Hepatocyte (in vitro differentiated cells): ENCODE measurements around the gene BICDL2. TPM values are rescaled to one million over a fixed set of nuclear protein-coding genes. Genes with fewer than 3 reads are reported as not detected.

ENCODE experiments used
- DNase-seq: peaks from one replicate; pipeline ENCODE4 v3.0.0-alpha.2; 2016; ENCODE audit warnings: low spot score
- H2AFZ ChIP-seq: fragments of 200-600 bp; sonication (generic); 2 replicates; pipeline ENCODE4 v1.6.0; 2016; ENCODE audit warnings: antibody characterized with exemption, mild to moderate bottlenecking
- H3K27ac ChIP-seq: fragments of 200-600 bp; sonication (generic); 2 replicates; pipeline ENCODE4 v1.5.1; 2016; ENCODE audit warnings: mild to moderate bottlenecking
- H3K27me3 ChIP-seq: fragments of 200-600 bp; sonication (generic); 2 replicates; pipeline ENCODE4 v1.6.1; 2016
- H3K36me3 ChIP-seq: fragments of 200-600 bp; sonication (generic); replicated peaks from 2 replicates; pipeline ENCODE4 v1.5.1; 2016; ENCODE audit warnings: low read depth; ENCODE audit not compliant: insufficient read depth
- H3K4me1 ChIP-seq: fragments of 200-600 bp; sonication (generic); 2 replicates; pipeline ENCODE4 v1.5.1; 2016; ENCODE audit warnings: mild to moderate bottlenecking, moderate library complexity; ENCODE audit not compliant: insufficient read depth
- H3K4me2 ChIP-seq: fragments of 200-600 bp; sonication (generic); 2 replicates; pipeline ENCODE4 v1.6.0; 2016
- H3K4me3 ChIP-seq: fragments of 200-600 bp; sonication (generic); 2 replicates; pipeline ENCODE4 v1.5.1; 2016; ENCODE audit warnings: mild to moderate bottlenecking
- H3K79me2 ChIP-seq: fragments of 200-600 bp; sonication (generic); 2 replicates; pipeline ENCODE4 v1.6.0; 2017; ENCODE audit warnings: mild to moderate bottlenecking
- H3K9me2 ChIP-seq: fragments of 200-600 bp; sonication (generic); replicated peaks from 2 replicates; pipeline ENCODE4 v1.6.0; 2017; ENCODE audit warnings: mild to moderate bottlenecking; ENCODE audit not compliant: insufficient read depth
- H3K9me3 ChIP-seq: fragments of 200-600 bp; sonication (generic); 2 replicates; pipeline ENCODE4 v1.5.1; 2016; ENCODE audit warnings: low read depth, mild to moderate bottlenecking
- H4K20me1 ChIP-seq: fragments of 200-600 bp; sonication (generic); 2 replicates; pipeline ENCODE4 v1.6.0; 2016; ENCODE audit warnings: mild to moderate bottlenecking; ENCODE audit not compliant: insufficient read depth, poor library complexity, severe bottlenecking
- CTCF ChIP-seq: fragments of 200-600 bp; sonication (generic); IDR thresholded peaks from 2 replicates; pipeline ENCODE4 v1.5.1; 2016; ENCODE audit warnings: antibody characterized with exemption, mild to moderate bottlenecking; ENCODE audit not compliant: poor library complexity
- EZH2 ChIP-seq: fragments of 200-600 bp; sonication (generic); IDR thresholded peaks from 2 replicates; pipeline ENCODE4 v1.6.1; 2016; ENCODE audit warnings: antibody characterized with exemption, mild to moderate bottlenecking, borderline replicate concordance
- EZH2phosphoT487 ChIP-seq: fragments of 200-600 bp; sonication (generic); IDR thresholded peaks from one replicate; pipeline ENCODE4 v1.6.1; 2018; ENCODE audit warnings: antibody characterized with exemption, mild to moderate bottlenecking, low read depth, moderate library complexity; ENCODE audit not compliant: unreplicated experiment, severe bottlenecking
- WGBS: methylation state at CpG from one replicate; pipeline ENCODE4 v1.1.6; 2016; ENCODE audit warnings: low lambda C conversion rate; ENCODE audit errors: missing lambda C conversion rate; 5-methylcytosine and 5-hydroxymethylcytosine counted together
- polyA plus RNA-seq: library from polyadenylated mRNA; unstranded; fragments of >200 nt; fragmentation: Nextera tagmentation; extraction: Ambion mirVana; gene quantifications from 2 replicates; pipeline ENCODE4 v1.2.1, GENCODE V29; 2016
- total RNA-seq: library from RNA; depleted of rRNA; stranded (reverse); fragments of >200 nt; gene quantifications from 2 replicates; pipeline ENCODE4 v1.2.3, GENCODE V29; 2014

BICDL2 gene
- total and polyA plus RNA-seq, 2 experiments from 2014 or later = 12.3 to 12.8 TPM

DNA sequence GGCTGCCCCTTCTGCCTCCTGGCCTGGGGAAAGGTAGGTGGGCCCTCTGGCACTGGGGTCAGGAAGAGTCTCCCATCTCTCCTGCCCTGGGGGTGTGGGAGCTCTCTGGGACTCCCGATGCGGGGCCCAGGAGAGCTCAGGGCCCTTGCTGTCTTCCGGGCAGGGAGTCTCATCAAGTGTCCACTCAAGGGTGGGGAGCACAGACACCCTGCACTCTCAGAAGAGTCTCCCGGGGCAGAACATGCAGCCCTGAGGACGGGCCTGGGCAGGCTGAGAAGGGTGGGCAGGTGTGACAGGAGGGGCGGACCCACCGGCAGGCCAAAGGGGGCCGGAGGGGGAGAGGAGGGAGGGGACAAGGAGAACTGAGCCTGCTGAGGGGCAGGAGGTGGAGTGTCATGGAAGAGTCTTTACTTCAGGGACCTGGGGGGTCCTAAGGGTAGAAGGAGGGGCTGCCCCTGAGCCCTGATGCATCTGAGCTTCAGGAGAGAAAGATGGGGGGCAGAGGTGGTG lies 48.1 kb downstream of the BICDL2 start:
- no peaks in the 10 kb centered on the region for H3K27me3 ChIP-seq
- no peaks in the 10 kb centered on the region for H3K9me3 ChIP-seq
- peaks cover 6% of the 10 kb centered on the region for H3K4me1 ChIP-seq
- no peaks in the 10 kb centered on the region for H3K9me2 ChIP-seq
- TF ChIP-seq EZH2 (no peak), CTCF (no peak)
- H3K36me3 ChIP-seq = no peaks in the 10 kb centered on the region
- H4K20me1 ChIP-seq = no peaks in the 10 kb centered on the region
- H3K4me2 ChIP-seq = no peak overlapping the region
- no peak overlapping the region for H3K27ac ChIP-seq
- DNase-seq = no peak
- no peak overlapping the region for H3K4me3 ChIP-seq
- H3K79me2 ChIP-seq = no peaks in the 10 kb centered on the region
- 52% methylated on average over 7 of the region's 8 CpGs for WGBS
- H2AFZ ChIP-seq = no peak overlapping the region

- WGBS = 63% methylated on average over 8 of the region's 8 CpGs
- Histone ChIP-seq H3K9me2 (no peaks in the 10 kb centered on the region), H4K20me1 (no peaks in the 10 kb centered on the region), H3K4me3 (no peak overlapping the region), H3K36me3 (no peaks in the 10 kb centered on the region), H2AFZ (no peak overlapping the region), H3K9me3 (no peaks in the 10 kb centered on the region), H3K4me1 (peaks cover 6% of the 10 kb centered on the region), H3K27me3 (no peaks in the 10 kb centered on the region), H3K4me2 (no peak overlapping the region), H3K79me2 (no peaks in the 10 kb centered on the region), H3K27ac (no peak overlapping the region)
- TF ChIP-seq CTCF (no peak), EZH2 (no peak), EZH2phosphoT487 (no peak)
- no peak for DNase-seq
These were observed 48.9 kb downstream of the BICDL2 start for GRCh38 chr16:2987833-2988232.

DNA sequence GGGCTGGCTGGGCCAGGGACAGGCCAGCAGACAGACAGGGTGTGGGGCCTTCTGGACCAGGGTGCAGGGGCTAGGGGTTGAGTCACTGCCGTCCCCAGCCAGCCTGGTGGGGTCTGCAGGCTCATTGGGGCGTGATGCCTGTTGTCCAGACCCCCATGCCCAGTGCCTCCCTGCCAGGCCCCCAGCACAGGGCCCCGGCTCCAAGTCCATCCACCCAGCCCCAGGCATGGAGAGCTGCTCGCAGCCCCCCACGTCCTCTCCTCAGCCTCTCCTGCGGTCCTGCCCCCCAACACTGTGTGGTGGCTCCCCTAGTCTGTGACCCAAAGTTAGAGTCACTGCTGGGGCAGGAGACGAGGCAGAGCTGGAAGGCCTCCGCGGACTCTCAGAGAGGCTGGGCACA lies 49.5 kb downstream of the BICDL2 start:
- no peaks in the 10 kb centered on the region for H4K20me1 ChIP-seq
- no peaks in the 10 kb centered on the region for H3K9me3 ChIP-seq
- no peaks in the 10 kb centered on the region for H3K79me2 ChIP-seq
- TF ChIP-seq EZH2phosphoT487 (no peak), EZH2 (no peak), CTCF (no peak)
- no peaks in the 10 kb centered on the region for H3K36me3 ChIP-seq
- DNase-seq = no peak
- no peaks in the 10 kb centered on the region for H3K9me2 ChIP-seq
- no peak overlapping the region for H3K27ac ChIP-seq
- no peak overlapping the region for H2AFZ ChIP-seq
- H3K27me3 ChIP-seq = no peaks in the 10 kb centered on the region
- no peak overlapping the region for H3K4me3 ChIP-seq
- no peak overlapping the region for H3K4me2 ChIP-seq
- H3K4me1 ChIP-seq = peaks cover 6% of the 10 kb centered on the region
- WGBS = 81% methylated on average over 9 of the region's 9 CpGs

DNA sequence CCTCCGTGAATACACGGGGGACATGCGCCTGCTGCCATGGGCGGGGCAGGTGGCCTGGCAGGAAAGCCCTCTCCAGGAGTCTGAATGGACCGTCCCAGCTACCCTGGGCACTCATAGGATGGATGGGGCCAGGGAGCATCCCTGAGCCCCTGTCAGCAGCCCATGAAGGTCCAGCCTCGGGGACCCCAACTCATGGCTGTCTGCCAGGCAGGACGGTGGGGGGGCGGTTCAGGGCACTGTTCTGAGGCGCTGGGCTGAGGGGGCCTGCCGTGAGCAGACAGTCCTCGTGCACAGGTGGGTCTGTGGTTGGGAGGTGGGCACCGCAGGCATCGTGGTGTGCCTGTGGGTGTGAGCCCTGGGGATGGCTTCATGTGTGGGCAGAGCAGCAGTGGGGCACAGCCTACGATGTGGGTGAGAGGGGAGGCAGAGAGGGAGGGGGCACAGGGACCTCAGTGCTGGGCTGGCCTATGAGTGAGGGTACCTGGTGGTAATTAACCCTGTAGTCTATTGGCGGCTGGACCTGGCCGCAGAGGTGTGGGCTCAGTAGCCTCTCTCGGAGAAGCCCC lies 50.0 kb downstream of the BICDL2 start:
- no peaks in the 10 kb centered on the region for H3K9me3 ChIP-seq
- H3K4me2 ChIP-seq = no peak overlapping the region
- no peaks in the 10 kb centered on the region for H3K79me2 ChIP-seq
- no peak for DNase-seq
- H3K36me3 ChIP-seq = no peaks in the 10 kb centered on the region
- H3K4me1 ChIP-seq = peaks cover 6% of the 10 kb centered on the region
- no peaks in the 10 kb centered on the region for H4K20me1 ChIP-seq
- no peak overlapping the region for H2AFZ ChIP-seq
- H3K27ac ChIP-seq = no peak overlapping the region
- no peak overlapping the region for H3K4me3 ChIP-seq
- H3K9me2 ChIP-seq = no peaks in the 10 kb centered on the region
- TF ChIP-seq CTCF = no peak
- no peak for TF ChIP-seq EZH2
- no peak for TF ChIP-seq EZH2phosphoT487
- H3K27me3 ChIP-seq = no peaks in the 10 kb centered on the region
- 92% methylated on average over 17 of the region's 17 CpGs for WGBS
